ENCODE results near the gene KLHL29. TPM values are rescaled to one million over a fixed set of nuclear protein-coding genes. Genes with fewer than 3 reads are reported as not detected.
A peak's percentile ranks its signal among the peaks of the same experiment; 100 is the strongest.

Gene KLHL29
- total and polyA plus RNA-seq, 2 of the 13 experiments (the other 11 are each of a cell fraction or from before 2014, with no cell fraction given): 0.01 TPM; not detected in 1

- peaks cover 0 to 6% of the 10 kb centered on the region in 2 experiments; a peak in 2 of 5 replicates for H3K27me3 ChIP-seq (ENCODE audit: control insufficient read depth in 1 of 2, insufficient read depth in 2 of 2, low read length in 2 of 2)
- H3K4me1 ChIP-seq (ENCODE audit: insufficient read depth, low read length): no peaks in the 10 kb centered on the region
- H4K20me1 ChIP-seq (ENCODE audit: insufficient read depth, low read length): no peaks in the 10 kb centered on the region
- no peak overlapping the region for H2AFZ ChIP-seq (ENCODE audit: low read length)
- no peaks in the 10 kb centered on the region for H3K9me3 ChIP-seq (ENCODE audit: low read length)
- no peak overlapping the region for H3K9ac ChIP-seq (ENCODE audit: insufficient read depth, low read depth, low read length)
- no peak overlapping the region for H3K4me2 ChIP-seq (ENCODE audit: low read depth, low read length)
- DNase-seq (ENCODE audit: low spot score) (no peak), ATAC-seq (peak; percentile 61), FAIRE-seq (no peak)
- intact Hi-C loops (cut with micrococcal nuclease; ENCODE audit: unreplicated experiment) (no loop called here), in situ Hi-C loops (cut with HindIII; ENCODE audit: extremely low pct_ligation_motif_present, low pct_unique_long_range_greater_than_20kb) (no loop called here)
- H3K79me2 ChIP-seq (ENCODE audit: insufficient read depth, low read length): no peaks in the 10 kb centered on the region
- CTCF ChIA-PET (ENCODE audit: low intra/inter-chr PET ratio, low total read pairs): no interaction called here
- no peak overlapping the region for H3K4me3 ChIP-seq (replicated peaks in 1 of 3; ENCODE audit: insufficient read depth in 1 of 3, low read depth in 2 of 3, low read length in 3 of 3)
- POLR2A ChIA-PET: no interaction called here
- H3K36me3 ChIP-seq (replicated peaks in 1 of 2; ENCODE audit: control insufficient read depth in 1 of 2, insufficient read depth in 2 of 2, low read length in 2 of 2): no peaks in the 10 kb centered on the region
- 29% methylated on average over 3 of the region's 3 CpGs for WGBS (ENCODE audit: low lambda C conversion rate)
- no peak overlapping the region for H3K27ac ChIP-seq (ENCODE audit: extremely low read length, insufficient read depth, low read length)
- no TSS peak for BruUV-seq (replicated peaks)
- TF ChIP-seq ZNF33B (CRISPR knock-in tag; IDR thresholded peaks at IDR 0.05) (no peak), ZNF503 (CRISPR knock-in tag; IDR thresholded peaks at IDR 0.05) (no peak), U2AF2 (IDR thresholded peaks at IDR 0.05; ENCODE audit: low read depth, low read length) (no peak), ZSCAN29 (CRISPR knock-in tag; conservative IDR thresholded peaks at IDR 0.05) (no peak), THYN1 (CRISPR knock-in tag; IDR thresholded peaks at IDR 0.05; ENCODE audit: borderline replicate concordance, low read depth) (no peak), ZNF484 (CRISPR knock-in tag; IDR thresholded peaks at IDR 0.05; ENCODE audit: borderline replicate concordance, low read depth) (no peak), HNF1A (IDR thresholded peaks at IDR 0.05; ENCODE audit: low read depth) (no peak), HNF1A (CRISPR knock-in tag; IDR thresholded peaks at IDR 0.05; ENCODE audit: borderline replicate concordance) (no peak), DZIP1 (CRISPR knock-in tag; IDR thresholded peaks at IDR 0.05) (no peak), TAF15 (IDR thresholded peaks at IDR 0.05; ENCODE audit: low read depth, low read length, poor library complexity, severe bottlenecking) (no peak), KDM1A (CRISPR knock-in tag; IDR thresholded peaks at IDR 0.05) (no peak), ZNF629 (CRISPR knock-in tag; conservative IDR thresholded peaks at IDR 0.05) (no peak)
Observed at GRCh38 chr2:23375448-23375847, 9.5 kb upstream of the KLHL29 start.

All from HepG2 (cell line).